NCI-H2196 treated with DMSO at 0.1 percent for 48 hours (cell line): ENCODE measurements around the gene ITGA8.
"Not testable (repeated sequence)": the region's sequence is repeated elsewhere in the genome, so short reads cannot be mapped to it uniquely, and the experiment has no call there.

Experiments
- DNase-seq: peaks from one replicate; lab custom pipeline; 2025; ENCODE audit not compliant: unreplicated experiment; lab: John Stamatoyannopoulos, UW

ITGA8 gene

DNA sequence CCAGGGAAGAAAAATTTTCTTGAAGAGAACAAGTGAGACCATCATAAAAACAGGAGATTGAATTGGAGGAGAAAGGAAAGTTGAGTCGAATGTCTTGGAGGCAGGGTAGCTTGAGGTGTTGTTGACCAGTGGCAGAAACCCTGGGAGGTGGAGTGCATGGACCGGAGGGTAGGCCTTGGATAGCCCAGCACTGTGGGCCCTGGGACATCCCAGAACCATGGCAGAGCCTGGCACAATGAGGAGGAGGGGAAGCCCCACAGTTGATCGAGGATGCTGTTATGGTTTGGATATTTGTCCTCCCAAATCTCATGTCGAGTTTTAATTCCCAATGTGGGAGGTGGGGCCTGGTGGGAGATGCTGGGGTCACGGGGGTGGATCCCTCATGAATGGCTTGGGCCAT lies 157.1 kb downstream of the ITGA8 start:
- no peak for DNase-seq

DNA sequence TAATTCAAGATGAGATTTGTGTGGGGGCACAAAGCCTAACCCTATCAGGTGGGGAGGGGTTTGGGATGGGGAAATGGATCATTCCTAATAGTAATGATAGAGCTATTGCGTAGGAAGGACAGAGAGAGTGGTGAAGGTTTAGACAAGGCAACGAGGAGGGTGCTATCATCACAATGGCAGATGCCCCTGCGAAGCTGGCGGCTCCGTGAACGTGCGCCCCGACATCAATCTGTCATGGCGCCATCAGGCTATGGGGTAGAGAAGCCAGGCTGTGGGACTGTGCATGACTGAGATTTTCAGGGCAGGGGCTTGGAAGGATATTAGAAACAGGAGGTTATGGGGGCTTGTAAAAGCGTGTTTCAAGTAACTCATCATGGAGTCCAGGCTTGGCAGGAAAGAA lies 157.6 kb downstream of the ITGA8 start:
- DNase-seq: no peak

DNA sequence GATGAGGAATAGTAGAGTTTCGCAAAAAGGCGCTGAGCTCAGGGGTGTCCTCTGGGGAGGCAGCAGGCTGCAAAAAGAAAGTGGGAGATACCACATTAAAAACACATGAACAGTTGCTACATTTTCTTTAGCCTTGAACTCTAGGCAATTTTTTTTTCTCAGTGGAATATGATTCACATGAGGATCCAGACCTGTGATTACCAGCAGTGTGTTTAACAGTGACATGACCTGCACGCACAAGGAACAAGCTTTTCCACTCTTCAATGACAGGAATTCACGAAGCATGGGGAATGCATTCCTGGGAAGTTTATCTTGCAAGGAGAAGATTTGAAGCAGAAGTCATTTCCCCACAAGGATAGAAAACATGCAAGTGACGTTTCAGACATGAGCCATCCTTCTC lies 161.6 kb downstream of the ITGA8 start:
- DNase-seq: no peak

DNA sequence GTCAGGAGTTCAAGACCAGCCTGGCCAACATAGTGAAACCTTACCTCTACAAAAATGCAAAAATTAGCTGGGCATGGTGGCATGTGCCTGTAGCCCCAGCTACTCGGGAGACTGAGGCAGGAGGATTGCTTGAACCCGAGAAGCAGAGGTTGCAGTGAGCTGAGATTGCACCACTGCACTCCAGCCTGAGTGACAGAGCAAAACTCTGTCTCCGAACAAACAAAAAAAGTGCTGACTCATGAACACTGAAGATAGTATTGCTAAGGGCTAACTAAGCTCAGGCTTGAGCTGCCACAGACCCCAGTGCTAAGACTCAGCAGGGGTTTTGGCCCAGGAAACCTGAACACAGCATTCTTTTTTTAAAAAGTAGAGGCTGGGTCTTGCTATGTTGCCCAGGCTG lies 162.6 kb downstream of the ITGA8 start:
- not testable (repeated sequence) for DNase-seq

DNA sequence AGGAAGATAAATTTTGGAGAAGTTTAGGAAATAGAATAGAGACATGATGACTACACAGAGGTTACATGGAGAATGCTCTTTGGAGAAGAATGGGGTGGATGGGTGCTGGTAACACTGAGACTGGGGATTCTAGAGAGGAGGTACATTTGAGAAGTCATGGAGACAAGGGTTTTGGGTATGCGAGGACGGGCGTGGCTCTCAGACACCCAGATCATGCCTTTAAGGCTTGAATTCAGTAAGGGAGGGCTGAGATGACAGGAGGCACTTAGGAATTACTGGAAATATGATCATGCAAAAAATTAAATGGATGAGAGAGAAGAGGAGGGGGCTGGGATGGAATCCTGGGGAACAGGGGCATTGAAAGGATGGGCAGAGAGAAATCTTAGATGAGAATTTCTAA lies 168.8 kb downstream of the ITGA8 start:
- no peak for DNase-seq

DNA sequence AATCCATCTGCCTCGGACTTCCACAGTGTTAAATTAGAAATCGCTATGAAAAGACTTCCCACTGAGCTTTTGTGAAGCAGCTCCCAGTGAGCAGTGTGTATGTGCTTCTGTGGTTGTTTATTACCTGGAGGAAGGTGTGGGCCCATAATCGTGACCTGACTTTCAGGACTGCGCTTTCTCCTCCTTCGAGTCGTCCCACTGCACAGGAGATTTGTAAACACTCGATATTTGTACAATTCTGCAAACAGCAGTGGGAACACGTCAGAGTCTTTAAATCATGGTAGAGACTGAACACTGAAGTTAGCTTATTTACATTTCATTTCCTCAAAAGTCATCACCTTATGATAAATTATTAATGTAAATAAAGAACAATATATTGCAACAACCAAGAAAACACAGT lies 171.4 kb downstream of the ITGA8 start:
- no peak for DNase-seq

DNA sequence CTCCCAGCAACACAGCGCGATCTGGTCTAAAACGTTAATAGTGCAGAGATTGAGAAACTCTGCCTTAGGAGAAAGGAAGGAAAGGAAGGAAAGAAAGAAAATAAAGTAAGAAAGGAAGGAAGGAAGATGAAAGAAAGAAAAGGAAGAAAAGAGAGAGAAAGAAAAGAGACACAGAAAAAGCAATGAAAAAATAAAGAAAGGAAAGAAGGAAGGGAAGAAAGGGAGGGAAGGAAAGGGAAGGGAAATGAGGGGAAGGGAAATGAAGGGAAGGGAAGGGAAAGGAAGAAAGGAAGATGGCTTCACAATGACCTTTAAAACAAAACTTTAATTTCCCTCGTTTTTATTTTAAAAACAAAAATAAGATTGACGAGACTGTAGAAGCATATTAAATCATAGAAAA lies 173.1 kb downstream of the ITGA8 start:
- no peak for DNase-seq

DNA sequence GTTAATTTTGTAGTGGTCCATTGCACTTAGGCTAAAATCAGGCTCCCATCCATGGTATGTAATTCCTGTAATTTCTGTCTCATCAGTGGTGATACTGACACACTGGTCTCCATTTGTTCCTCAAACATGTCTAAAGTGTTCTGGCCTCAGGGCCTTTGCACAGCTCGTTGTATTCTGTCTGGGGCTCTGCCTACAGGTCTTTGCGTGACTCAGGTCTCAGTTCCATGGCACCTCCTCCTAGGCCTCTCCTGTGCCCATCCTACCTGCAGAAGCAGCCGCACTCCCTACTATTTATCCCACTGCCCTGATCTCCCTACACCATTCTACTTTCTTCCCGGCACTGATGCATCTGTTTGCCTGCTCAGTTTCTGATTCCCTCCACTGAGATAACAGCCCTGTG lies 173.8 kb downstream of the ITGA8 start:
- no peak for DNase-seq

DNA sequence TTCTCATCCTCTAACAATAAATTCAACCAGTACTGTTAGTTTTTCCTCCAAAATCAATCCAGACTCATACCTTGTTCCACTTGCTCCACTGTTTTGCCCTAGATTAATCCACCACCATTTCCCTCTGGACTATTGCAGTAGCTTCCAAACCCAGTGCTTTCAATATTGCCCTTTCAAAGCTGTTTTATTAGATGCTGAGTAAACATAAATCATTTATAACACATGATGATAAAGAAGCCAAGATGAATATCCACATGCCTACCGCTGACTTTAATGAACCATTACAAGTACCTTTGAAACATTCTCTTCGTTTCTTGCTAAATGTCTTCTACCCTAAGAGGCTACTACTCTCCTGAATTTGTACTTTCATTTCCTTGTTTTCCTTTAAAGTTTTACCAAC lies 174.5 kb downstream of the ITGA8 start:
- DNase-seq: no peak

DNA sequence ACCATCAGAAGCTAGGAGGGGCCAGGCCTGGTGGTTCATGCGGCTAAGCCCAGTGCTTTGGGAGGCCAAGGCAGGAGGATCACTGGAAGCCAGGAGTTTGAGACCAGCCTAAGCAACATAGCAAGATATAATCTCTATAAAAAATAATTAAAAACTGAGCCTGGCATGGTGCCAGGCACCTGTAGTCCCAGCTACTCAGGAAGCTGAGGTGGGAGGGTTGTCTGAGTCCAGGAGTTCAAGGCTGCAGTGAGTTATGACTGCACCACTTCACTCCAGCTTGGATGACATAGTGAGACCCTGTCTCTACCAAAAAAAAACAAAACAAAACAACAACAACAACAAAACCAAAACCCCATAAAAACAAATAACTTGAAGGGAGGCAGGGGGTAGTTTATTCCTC lies 175.7 kb downstream of the ITGA8 start:
- no peak for DNase-seq

DNA sequence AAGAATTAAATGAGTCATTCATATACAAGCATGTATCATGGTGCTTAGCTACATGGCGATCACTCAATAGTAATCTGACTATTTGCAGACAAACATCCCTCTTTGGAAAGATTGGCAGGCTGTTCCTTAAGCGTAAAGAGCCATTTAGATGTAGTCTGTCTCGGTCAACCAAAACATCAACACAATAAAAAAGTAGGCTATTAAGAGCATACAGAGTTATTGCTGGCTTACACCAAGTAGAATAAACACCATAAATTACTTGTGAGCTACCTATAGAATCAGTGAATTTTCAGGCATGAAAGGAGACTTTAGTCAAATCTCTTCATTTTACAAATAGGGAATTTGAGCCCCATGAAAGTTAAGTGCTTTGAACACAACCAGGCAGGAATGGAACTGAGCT lies 176.9 kb downstream of the ITGA8 start:
- no peak for DNase-seq

DNA sequence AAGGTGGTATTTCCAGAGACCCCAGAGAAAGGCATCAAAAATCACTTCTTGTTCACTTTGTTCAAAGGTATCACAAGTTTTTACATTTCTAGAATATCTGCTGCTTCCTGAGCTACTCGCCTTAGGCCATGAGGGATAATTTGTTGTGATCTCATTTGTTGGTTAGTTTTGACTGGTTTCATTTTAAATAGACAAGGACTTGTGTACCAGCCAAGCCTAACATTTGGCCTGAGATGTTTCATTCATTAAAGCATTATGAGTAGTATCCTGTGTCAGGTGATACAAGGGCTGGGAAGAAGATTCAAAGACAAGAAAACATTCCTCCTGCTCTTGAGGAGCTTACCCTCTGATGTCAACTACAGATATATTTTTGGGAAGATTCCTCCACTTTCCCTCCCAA lies 178.3 kb downstream of the ITGA8 start:
- DNase-seq: no peak

DNA sequence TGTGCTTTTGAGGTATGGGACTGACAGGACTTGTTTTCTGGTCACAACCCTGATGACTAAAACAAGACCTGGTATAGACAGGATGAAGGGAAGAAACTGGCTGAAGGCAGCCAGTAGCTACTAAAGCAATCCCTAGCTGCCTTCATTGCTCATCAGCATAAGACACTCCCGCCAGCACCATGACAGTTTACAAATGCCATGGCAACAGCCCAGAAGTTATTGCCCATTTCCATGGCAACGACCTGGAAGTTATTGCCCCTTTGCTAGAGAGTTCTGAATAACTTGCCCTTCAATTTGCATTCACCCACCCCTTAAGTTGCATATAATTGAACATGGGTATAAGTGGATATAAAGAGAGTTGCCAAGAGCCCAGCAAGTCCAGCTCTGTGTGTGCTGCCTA lies 179.0 kb downstream of the ITGA8 start:
- no peak for DNase-seq

DNA sequence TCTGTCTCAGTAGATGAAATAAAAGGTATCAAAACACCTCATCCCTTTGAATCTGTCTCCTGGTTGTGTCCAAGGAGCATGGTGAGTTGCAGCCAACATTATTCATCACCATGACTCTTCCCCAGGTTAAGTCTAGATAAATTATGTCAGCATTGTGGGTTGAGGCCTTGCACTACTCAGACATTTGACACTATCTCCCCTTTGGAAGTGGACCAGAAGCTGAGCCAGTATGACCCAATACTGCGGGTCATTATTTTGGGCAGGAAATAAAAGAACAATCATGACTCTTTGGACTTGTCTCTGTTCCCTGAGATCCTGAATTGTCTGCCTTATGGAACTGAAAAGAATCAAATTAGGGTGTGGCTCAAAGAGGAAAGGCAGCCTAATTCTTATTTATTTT lies 180.5 kb downstream of the ITGA8 start:
- no peak for DNase-seq

DNA sequence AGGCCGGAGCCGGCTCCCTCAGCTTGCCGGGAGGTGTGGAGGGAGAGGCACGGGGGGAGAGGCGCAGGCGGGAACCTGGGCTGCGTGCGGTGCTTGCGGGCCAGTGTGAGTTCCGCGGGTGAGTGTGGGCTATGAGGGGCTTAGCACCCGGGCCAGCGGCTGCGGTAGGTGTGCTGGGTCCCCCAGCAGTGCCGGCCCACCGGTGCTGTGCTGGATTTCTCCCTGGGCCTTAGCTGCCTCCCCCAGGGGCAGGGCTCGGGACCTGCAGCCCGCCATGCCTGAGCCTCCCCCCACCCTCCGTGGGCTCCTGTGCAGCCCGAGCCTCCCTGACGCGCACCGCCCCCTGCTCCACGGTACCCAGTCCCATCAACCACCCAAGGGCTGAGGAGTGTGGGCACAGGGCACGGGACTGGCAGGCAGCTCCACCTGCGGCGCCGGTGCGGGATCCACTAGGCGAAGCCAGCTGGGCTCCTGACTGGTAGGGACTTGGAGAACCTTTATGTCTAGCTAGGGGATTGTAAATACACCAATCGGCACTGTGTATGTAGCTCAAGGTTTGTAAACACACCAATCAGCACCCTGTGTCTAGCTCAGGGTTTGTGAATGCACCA lies 184.7 kb downstream of the ITGA8 start:
- DNase-seq: not testable (repeated sequence)

DNA sequence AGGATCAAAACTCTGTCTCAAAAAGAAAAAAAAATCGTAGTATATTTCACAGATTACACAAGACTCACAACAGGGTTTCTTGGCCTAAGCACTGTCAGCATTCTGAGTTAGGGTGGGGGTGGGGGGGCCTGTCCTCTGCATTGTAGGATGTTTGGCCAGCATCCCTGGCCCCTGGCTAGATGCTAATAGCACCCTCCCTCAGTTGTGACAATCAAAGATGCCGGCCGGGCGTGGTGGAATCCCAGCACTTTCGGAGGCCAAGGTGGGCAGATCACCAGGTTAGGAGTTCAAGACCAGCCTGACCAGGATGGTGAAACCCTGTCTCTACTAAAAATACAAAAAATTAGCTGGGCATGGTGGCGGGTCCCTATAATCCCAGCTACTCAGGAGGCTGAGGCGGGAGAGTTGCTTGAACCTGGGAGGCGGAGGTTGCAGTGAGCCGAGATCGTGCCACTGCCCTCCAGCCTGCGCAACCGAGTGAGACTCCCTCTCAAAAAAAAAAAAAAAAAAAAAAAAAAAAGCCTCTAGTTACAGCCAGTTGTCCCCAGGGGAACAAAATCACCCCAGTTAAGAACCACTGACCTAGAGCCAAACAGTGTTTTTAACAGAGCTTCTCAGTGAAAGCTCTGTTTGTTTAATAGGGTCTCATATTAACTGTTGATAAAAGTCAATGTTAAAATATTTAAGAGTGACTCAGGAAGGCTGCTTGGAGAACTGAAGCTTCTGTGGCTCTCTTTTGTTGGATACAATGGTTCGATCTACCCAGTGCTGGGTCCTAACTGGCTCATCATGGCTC lies 187.6 kb downstream of the ITGA8 start:
- no peak for DNase-seq

DNA sequence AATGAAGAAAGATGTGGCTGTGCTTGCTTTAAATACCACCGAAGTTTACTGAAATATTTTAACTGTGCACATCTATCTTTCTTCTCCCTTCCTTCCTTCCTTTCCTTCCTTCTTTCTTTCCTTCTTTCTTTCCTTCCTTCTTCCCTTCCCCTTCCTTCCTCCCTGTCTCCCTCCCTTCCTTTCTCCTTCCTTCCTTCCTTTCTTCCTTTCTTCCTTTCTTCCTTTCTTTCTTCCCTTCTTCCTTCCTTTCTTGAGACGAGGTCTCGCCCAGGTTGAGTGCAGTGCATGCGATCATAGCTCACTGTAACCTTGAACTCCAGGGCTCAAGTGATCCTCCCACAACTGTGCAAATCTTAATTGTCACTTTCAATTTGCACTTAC lies 190.9 kb downstream of the ITGA8 start:
- no peak for DNase-seq

DNA sequence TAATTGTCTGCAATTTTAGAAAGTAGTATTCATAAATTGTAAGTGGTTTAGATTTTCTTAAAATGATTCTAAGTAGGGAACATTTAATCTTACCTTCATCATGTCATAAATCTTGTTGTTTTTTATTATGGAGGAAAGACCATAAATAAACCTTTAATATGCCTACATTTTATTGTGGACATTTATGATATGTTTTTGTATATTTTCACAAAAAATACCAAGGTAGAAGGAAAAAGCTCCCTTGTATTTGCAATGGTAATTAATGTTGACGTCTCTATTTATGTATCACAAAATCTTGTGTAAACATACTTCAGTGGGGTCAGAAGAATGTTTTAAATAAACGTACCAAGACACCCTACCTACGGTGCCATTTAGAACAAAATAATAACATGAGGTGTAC lies 193.0 kb downstream of the ITGA8 start:
- DNase-seq: no peak

DNA sequence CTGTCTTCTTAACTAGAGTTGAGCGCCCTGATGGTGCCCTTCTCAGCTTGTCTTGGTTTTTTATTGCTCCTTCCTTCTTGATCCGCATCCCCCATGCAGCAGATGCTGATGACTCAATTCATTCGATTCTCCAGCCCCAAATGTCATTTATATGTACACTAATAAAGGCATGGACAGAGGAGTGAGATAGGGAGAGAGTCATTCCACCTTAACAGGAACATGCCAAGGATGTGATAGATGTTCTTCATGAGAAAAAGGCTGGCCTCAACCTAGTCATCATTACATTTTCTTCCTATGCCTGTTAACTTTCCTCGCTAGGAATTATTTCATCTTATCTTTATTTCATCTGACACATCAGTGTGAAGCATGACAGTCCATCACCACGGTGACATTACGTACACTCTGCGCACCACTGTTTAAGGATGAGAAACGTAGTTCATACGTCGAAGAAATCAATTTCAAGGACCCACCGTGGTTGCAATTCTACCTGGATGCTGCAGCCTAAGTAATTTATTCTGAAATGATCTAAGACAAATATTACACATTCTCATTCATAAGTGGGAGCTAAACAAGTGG lies 198.3 kb downstream of the ITGA8 start:
- no peak for DNase-seq

DNA sequence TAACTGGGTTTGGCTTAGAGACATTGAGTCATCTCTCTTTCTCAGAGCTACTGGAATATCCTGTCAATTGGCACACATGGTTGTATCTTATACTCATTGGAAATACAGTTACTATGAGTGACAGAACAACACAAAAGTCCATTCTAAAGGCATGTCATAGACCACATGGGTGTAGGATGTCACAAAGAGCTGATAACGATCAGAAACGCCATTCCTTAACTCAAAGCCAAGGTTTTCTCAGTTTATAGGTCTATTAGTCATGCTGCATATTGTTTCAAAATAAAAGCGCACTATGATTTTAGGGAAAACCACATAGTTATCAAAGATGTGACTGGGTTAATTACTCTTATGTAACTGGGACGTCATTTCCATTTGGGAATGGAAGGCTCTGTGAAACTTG lies 201.5 kb downstream of the ITGA8 start:
- no peak for DNase-seq

DNA sequence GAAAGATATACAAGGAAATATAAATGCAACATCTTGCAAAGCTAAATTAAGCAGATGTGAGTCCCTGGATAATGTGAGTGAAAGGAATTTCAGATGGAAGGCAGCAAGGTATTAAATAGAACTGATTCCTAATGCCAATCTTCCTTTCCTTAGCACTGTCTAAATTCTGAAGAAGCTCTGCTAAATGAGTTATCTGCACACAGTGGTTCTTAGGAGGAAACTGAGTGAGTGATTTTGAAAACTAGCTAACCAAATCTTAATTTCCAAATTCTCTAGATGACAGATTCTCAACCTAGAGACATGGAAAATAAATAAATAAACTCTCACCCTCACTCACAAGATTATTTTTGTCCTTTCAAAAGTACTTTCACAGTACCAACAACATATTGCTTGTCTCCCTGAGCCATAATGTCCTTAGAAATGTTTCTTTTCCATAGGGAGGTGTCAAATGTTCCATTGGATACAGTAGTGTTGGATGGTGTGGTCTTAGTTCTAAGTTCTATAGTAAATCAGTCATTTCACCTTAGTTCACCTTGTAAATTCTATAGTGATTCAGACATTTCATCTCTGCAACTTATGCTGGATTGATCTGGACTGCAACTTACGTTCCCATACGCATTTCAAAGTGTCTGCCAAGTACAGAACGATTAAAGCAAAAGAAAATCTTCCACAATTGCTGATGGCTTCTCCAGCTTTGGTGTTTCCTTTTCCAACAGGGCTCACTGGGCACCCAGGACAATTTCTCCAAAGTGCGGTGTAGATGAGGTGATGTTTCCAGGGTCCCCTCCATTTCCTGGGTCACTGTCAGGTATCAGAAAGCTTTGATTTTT lies 203.3 kb downstream of the ITGA8 start:
- no peak for DNase-seq

DNA sequence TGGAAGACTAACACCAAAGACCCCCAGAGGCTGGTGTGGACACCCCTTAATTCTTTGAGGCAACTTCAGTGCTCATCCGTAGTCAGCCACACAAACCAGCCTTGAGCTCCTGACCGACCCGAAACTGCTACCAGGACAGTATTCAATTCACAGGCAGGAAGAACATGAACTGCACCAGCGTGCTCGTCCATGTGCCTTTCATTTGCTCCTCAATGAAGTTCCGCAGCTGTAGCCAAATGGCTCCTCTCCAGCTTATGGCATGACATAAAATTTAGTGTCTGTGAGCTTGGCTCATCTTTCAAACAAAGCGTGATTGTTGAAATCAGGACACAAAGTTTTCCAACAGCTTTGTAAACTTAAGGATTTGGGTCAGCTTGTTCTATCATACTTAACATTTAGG lies 204.5 kb downstream of the ITGA8 start:
- no peak for DNase-seq
